Transverse colon (tissue), 4 donors: ENCODE measurements around the gene SMYD3. TPM values are rescaled to one million over a fixed set of nuclear protein-coding genes. Genes with fewer than 3 reads are reported as not detected.
"Not testable (repeated sequence)": the region's sequence is repeated elsewhere in the genome, so short reads cannot be mapped to it uniquely, and the experiment has no call there.

ENCODE experiments used
- DNase-seq: peaks from one replicate; pipeline ENCODE4 v3.0.0-alpha.2; 2019
- H3K27ac ChIP-seq, 4 donors: fragments of 200-600 bp; sonication (generic); 2 replicates each; pipeline ENCODE4 v1.5.1; 2016 to 2018; ENCODE audit warnings: inconsistent platforms in 4 of 4
- H3K27me3 ChIP-seq: fragments of 200-600 bp; sonication (generic); 2 replicates; pipeline ENCODE4 v1.5.1; 2017; ENCODE audit warnings: inconsistent platforms
- H3K36me3 ChIP-seq, 4 donors: fragments of 200-600 bp; sonication (generic); 2 replicates each; pipeline ENCODE4 v1.5.1; 2017 to 2019; ENCODE audit warnings: inconsistent platforms in 4 of 4
- H3K4me1 ChIP-seq, 4 donors: fragments of 200-600 bp; sonication (generic); 2 replicates each; pipeline ENCODE4 v1.5.1; 2017 to 2020; ENCODE audit warnings: inconsistent platforms in 4 of 4
- H3K4me3 ChIP-seq, 4 donors: fragments of 200-600 bp; sonication (generic); 1 replicate in 1 of 4; 2 replicates in 3 of 4; pipeline versions ENCODE4 v1.5.1 to v1.6.1; 2017 to 2019; ENCODE audit warnings: inconsistent platforms in 4 of 4
- H3K9me3 ChIP-seq, 2 donors: fragments of 200-600 bp; sonication (generic); 2 replicates each; pipeline ENCODE4 v1.5.1; 2017 to 2019; ENCODE audit warnings: inconsistent platforms in 2 of 2
- CTCF ChIP-seq, 5 experiments: fragments of 200-600 bp in 3 of 5; fragments of 450-650 bp in 2 of 5; sonication (generic) in 3 of 5; IDR thresholded peaks; 1 replicate in 2 of 5; 2 replicates in 3 of 5; pipeline ENCODE4 v1.5.1; 2016 to 2017; ENCODE audit warnings: antibody characterized with exemption in 5 of 5, inconsistent platforms in 3 of 5, mild to moderate bottlenecking in 2 of 5, moderate library complexity in 1 of 5
- EP300 ChIP-seq: sonication (generic); formaldehyde crosslinking; IDR thresholded peaks from one replicate; pipeline ENCODE4 v1.6.1; 2017; ENCODE audit warnings: antibody characterized with exemption, low read depth
- POLR2A ChIP-seq: fragments of 450-650 bp; IDR thresholded peaks from one replicate; pipeline ENCODE4 v1.6.1; 2016; ENCODE audit warnings: antibody characterized with exemption, mild to moderate bottlenecking, moderate library complexity
- POLR2AphosphoS5 ChIP-seq, 3 donors: sonication (generic); formaldehyde crosslinking; IDR thresholded peaks; one replicate each; pipeline ENCODE4 v1.6.1; 2016; ENCODE audit warnings: antibody characterized with exemption in 3 of 3
- WGBS, 2 donors: methylation state at CpG; one replicate each; pipeline ENCODE4 v1.1.5; 2018; ENCODE audit warnings: low coverage in 1 of 2; 5-methylcytosine and 5-hydroxymethylcytosine counted together
- in situ Hi-C, 4 donors: fragments of 200-750 bp; cut with MboI; loops; one replicate each; pipeline versions ENCODE4 v1.15.0 to v1.15.1; 2017; ENCODE audit warnings: low sequenced_read_pairs in 3 of 4, low pct_ligation_motif_present in 1 of 4, low pct_unique_long_range_greater_than_20kb in 1 of 4
- intact Hi-C: fragments of 100-400 bp; cut with DNase I; formaldehyde crosslinking; loops from one replicate; pipeline ENCODE4 v1.15.1; 2023; ENCODE audit warnings: low total_unique reads
- total RNA-seq, 4 donors: library from RNA; depleted of rRNA; stranded (reverse); fragments of >200 nt; gene quantifications; one replicate each; pipeline ENCODE4 v1.1.0, GENCODE V29; 2016

Gene SMYD3
- total RNA-seq, 4 donors from 2014 or later, result 10.5 to 31.3 (median 25.8) TPM

GRCh38 chr1:245730801-245731200, 776.3 kb downstream of the SMYD3 start:
- no peaks in the 10 kb centered on the region for H3K27me3 ChIP-seq
- H3K4me1 ChIP-seq, result no peaks in the 10 kb centered on the region
- H3K4me3 ChIP-seq, result no peak overlapping the region
- H3K27ac ChIP-seq, result no peak overlapping the region
- WGBS, 2 donors, result 80 to 82% methylated on average over 2 of the region's 2 CpGs
- intact Hi-C loops, result no loop called here
- no peaks in the 10 kb centered on the region for H3K36me3 ChIP-seq
- DNase-seq, result no peak
- peaks cover 3 to 8% of the 10 kb centered on the region in 2 donors for H3K9me3 ChIP-seq
- in situ Hi-C loops, result no loop called here
- no peak for TF ChIP-seq POLR2A
- no peak for TF ChIP-seq POLR2AphosphoS5 (IDR thresholded peaks at IDR 0.05)
- TF ChIP-seq CTCF (IDR thresholded peaks at IDR 0.05), result no peak
- no peak for TF ChIP-seq EP300

- DNase-seq, H3K4me1 ChIP-seq, H3K9me3 ChIP-seq, H3K4me3 ChIP-seq, H3K36me3 ChIP-seq, in situ Hi-C loops, intact Hi-C loops, H3K27ac ChIP-seq, H3K27me3 ChIP-seq: not testable (repeated sequence)
- WGBS, 2 donors, result 85 to 98% methylated on average over 1 to 3 of the region's 3 CpGs
These were observed 779.0 kb downstream of the SMYD3 start for GRCh38 chr1:245728035-245728434.

- no peaks in the 10 kb centered on the region for H3K27me3 ChIP-seq
- no peak overlapping the region for H3K27ac ChIP-seq
- intact Hi-C loops (no loop called here), in situ Hi-C loops (no loop called here)
- H3K4me3 ChIP-seq, result no peak overlapping the region
- no peaks in the 10 kb centered on the region for H3K9me3 ChIP-seq
- no peak for DNase-seq
- WGBS, 2 donors, result 69% methylated on average over 4 of the region's 4 CpGs; no CpG with 5 or more reads in 1 of the 2 donors
- no peaks in the 10 kb centered on the region for H3K36me3 ChIP-seq
- no peaks in the 10 kb centered on the region for H3K4me1 ChIP-seq
- TF ChIP-seq POLR2AphosphoS5 (IDR thresholded peaks at IDR 0.05) (no peak), EP300 (no peak), CTCF (IDR thresholded peaks at IDR 0.05) (no peak), POLR2A (no peak)
These were observed 785.6 kb downstream of the SMYD3 start for GRCh38 chr1:245721488-245721887.

GRCh38 chr1:245718951-245719350, 788.1 kb downstream of the SMYD3 start:
- H3K4me1 ChIP-seq, result no peaks in the 10 kb centered on the region
- TF ChIP-seq CTCF (IDR thresholded peaks at IDR 0.05), result no peak
- no peaks in the 10 kb centered on the region for H3K36me3 ChIP-seq
- H3K27me3 ChIP-seq, result no peaks in the 10 kb centered on the region
- DNase-seq, result no peak
- WGBS, 2 donors, result 91 to 93% methylated on average over 4 of the region's 4 CpGs
- intact Hi-C loops (no loop called here), in situ Hi-C loops (no loop called here)
- no peak overlapping the region for H3K27ac ChIP-seq
- H3K9me3 ChIP-seq, result no peaks in the 10 kb centered on the region
- no peak overlapping the region for H3K4me3 ChIP-seq

GRCh38 chr1:245718123-245718522, 789.0 kb downstream of the SMYD3 start:
- H3K27me3 ChIP-seq, result no peaks in the 10 kb centered on the region
- 88 to 91% methylated on average over 1 to 3 of the region's 3 CpGs for WGBS, 2 donors
- in situ Hi-C loops, result no loop called here
- no peaks in the 10 kb centered on the region for H3K36me3 ChIP-seq
- H3K4me1 ChIP-seq, result no peaks in the 10 kb centered on the region
- no peak overlapping the region for H3K4me3 ChIP-seq
- intact Hi-C loops, result no loop called here
- H3K27ac ChIP-seq, result no peak overlapping the region
- no peaks in the 10 kb centered on the region for H3K9me3 ChIP-seq
- TF ChIP-seq CTCF (IDR thresholded peaks at IDR 0.05), result no peak
- TF ChIP-seq POLR2AphosphoS5 (IDR thresholded peaks at IDR 0.05), result no peak
- no peak for TF ChIP-seq POLR2A
- TF ChIP-seq EP300, result no peak
- DNase-seq, result no peak
